ENCODE data around the gene IPO4.

IPO4 gene

DNA sequence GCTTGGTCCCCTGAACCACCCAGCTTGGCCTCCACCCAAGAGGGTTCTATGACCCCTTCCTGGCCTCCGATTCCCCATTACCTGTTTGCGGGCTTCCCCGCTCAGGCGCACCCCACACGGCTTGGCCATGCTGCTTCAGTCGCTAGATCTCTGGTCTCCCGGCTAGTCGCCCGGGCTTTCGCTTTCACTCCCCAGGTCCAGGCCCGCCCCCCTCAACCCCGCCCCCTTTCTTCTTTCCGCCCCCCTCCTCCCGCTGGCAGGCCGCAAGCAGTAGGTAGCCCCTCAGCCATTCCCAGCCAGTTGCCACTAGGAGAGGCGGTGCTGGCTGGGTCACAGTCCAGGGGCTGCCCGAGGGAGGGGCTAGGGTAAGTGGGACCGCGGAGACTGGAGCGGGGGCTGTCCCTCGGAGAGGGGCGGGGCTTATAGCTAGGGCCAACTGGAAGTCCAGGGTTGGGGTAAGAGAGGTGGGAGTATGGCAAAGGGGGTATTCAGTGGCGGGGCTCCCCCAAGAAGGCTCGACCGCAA is 42.1 kb downstream of the IPO4 start, which contains the start of gene PSME2:
Gene PSME2, minus strand, starts transcription at position 158 of the 525 bp plus-strand sequence. Its CDS starts 29 bp downstream, at position 129.
- peak; percentile 71 for DNase-seq

GRCh38 chr14:24145690-24146452 is 42.7 kb downstream of the IPO4 start:
- DNase-seq: no peak

GRCh38 chr14:24145219-24145618 is 43.4 kb downstream of the IPO4 start:
- DNase-seq: no peak

DNA sequence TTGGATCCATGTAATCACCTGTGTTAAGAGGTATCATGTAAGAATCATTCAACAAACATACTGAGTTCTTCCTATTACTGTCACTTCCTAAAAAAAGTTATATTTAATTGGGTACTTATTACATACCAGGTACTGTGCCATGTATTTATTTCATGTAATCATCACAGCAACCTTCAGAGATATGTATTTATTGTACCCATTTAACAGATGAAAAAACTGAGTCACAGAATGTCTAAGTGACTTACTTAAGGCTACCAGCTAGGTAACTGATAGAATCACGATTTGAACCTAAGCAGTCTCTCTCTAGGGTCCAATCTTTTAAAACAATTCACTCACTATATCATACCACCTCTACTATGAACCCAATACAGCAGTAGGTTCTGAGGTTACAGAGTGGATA is 44.2 kb downstream of the IPO4 start:
- DNase-seq: no peak

DNA sequence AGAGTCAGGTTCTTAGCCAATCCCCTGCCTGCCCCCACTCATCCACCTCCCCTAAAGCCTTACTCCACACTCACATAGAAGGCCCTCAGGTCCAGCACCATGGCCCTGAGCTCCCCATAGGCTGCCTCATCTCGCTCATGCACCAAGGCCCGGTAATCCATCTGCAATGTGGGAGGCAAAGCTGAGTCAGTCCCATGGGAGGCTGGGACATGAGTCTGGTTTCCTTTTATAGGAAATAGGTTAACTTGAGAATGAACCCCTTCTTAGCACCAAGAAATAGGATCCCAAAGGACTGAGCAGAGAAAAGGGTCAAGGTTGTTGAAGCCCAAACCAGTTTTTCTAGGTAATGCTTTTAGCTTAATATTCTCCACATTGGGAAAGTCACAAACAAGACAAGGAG is 45.1 kb downstream of the IPO4 start:
- DNase-seq: no peak

DNA sequence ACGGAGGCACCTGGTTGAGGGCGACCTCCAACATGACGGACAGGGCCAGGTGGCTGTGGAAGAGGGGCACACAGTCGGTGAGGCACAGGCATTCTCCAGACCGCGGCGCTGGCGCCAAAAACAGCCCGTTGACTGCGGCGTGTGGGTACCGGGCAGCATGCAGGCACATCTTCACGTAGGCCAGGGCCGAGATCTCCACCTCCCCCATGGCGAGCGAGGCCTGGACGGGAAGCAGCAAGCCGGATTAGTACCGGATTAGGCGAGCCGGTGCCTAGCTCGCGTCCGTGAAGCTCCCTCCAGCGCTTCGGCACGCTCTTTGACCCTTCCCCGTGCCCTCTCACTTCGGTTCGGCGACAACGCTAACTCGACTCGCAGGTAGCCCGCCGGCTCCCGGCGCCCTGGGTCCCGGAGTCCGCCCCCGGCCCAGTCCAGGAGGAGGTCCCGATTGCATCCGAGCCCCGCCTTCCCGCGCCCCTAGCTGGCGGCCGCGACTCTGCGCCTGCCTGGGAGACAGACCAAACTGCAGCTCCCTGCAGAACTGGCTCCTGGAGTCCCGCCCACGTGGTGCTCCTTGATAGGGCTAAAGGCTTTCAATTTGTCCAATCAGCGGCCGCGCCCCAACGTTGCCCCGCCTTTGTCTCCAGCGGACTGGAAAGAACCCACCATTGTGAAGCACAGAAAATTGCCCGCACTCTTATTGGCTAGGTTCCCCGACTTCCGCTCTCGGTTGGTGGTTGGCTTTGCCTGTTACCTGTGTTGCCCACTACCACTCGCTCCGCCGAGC is 47.3 kb downstream of the IPO4 start, which contains the start of gene EMC9:
Gene EMC9, minus strand, starts transcription at position 495 of the 784 bp plus-strand sequence. Its CDS starts 287 bp downstream, at position 208.
- DNase-seq: peak; percentile 99

- DNase-seq: no peak
These were observed 49.2 kb downstream of the IPO4 start for GRCh38 chr14:24139272-24139934.

- DNase-seq: no peak
These were observed 50.0 kb downstream of the IPO4 start for GRCh38 chr14:24138396-24139271.

GRCh38 chr14:24137529-24138395 is 50.9 kb downstream of the IPO4 start:
- no peak for DNase-seq

DNA sequence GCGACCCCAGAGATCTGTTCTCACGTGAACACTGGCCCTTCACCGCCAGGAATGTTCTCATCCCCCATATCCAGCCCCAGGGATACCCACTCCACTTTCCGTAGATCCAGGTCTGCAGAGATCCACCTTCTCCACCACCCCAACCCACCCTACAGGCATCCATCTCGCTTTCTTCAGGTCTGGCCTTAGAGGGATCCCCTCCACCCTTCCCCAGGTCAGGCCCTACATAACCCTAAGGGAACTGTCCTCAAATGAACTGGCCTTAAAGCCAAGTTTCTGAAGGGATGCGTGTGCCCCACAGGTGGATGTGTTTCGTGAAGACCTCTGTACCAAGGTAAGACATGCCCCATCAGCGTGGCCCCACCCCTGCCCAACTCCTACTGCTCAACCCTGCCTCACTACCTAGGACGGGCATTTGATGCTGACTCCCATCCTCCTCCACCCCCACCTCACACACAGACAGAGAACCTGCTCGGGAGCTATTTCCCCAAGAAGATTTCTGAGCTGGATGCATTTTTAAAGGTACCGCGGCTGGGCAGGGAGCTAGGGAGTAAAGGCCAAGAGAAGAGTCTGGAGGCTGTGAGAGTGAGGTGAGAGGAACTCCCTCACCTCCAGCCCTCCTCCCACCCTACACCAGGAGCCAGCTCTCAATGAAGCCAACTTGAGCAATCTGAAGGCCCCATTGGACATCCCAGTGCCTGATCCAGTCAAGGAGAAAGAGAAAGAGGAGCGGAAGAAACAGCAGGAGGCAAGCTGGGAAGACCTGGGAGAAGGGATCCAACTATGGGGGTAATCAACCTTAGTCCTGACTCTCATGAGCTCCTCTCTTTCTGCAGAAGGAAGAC is 51.7 kb downstream of the IPO4 start:
- no peak for DNase-seq

DNA sequence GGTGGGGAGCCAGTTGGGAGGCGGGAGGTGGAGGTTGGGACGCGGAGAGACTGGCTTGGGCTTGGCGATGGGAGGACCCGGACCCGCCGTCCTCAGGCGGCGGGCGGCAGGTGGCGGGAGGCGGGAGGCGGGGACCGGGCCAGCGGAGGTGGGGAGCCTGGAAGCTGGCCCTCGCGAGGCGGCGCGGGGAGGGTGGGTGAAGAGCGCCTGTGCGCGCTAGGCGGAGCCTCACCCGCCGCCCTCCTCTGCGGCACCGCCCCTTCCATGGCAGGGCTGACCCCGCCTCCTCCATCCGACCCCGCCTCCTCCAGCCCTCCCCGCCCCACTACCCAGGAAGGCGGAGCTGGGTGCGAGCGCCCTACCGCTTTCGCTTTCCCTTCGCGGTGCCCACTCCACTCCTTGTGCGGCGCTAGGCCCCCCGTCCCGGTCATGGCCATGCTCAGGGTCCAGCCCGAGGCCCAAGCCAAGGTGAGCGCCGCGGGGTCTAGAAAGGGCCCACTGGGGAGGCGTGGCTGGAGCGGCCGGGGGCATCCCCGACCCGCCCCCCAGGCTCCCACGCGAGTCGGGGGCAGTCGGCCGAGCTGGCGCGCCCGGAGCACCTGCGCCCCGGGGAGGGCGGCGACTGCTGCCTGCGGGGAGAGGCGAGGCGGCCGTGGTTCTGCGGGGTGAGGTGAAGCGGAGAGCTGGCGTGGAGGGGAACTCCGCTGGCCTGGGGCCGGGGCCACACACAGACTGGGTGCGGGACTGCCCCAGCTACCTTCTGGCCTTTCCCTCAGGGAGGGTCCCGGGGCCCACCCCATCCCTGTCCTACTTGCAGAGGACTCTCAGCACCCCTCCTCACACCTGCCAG is 52.6 kb downstream of the IPO4 start, which contains the start of gene PSME1:
Gene PSME1, plus strand, starts transcription at position 361 of the 850 bp plus-strand sequence. Its CDS starts 69 bp downstream, at position 430.
- DNase-seq: peak; percentile 51

GRCh38 chr14:24135584-24135833 is 53.1 kb downstream of the IPO4 start:
- no peak for DNase-seq

GRCh38 chr14:24133735-24134134 is 54.9 kb downstream of the IPO4 start:
- no peak for DNase-seq

- no peak for DNase-seq
These were observed 55.6 kb downstream of the IPO4 start for GRCh38 chr14:24132976-24133375.

DNA sequence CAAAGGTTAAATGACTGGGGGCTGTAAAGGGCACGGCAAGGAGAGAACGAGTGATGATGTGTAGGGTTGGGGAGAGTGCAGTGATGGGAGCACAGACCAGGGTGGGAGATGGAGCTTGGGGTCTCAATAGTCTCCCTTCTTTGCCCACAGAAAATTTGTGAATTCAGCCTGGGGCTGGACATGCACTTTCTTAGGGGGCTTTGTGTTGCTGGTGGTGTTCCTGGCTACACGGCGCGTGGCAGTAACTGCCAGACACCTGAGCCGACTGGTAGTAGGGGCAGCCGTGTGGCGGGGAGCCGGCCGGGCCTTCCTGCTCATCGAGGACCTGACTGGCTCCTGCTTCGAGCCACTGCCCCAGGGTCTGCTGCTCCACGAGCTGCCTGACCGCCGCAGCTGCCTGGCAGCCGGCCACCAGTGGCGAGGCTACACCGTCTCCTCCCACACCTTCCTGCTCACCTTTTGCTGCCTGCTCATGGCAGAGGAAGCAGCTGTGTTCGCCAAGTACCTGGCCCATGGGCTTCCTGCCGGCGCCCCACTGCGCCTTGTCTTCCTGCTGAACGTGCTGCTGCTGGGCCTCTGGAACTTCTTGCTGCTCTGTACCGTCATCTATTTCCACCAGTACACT is 56.4 kb downstream of the IPO4 start:
- DNase-seq: peak; percentile 21

DNA sequence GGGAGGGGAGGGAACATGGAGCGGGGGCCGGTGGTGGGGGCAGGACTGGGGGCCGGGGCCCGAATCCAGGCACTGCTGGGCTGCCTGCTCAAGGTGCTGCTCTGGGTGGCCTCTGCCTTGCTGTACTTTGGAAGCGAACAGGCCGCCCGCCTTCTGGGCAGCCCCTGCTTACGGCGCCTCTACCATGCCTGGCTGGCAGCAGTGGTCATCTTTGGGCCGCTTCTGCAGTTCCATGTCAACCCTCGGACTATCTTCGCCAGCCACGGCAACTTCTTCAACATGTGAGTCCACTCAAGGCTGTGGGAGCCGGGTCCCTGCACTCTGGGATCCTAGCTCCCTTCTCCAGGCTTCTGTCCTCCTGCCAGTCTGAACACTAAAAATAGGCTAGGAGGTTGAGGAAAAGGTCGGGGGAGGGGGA is 57.1 kb downstream of the IPO4 start:
- no peak for DNase-seq

DNA sequence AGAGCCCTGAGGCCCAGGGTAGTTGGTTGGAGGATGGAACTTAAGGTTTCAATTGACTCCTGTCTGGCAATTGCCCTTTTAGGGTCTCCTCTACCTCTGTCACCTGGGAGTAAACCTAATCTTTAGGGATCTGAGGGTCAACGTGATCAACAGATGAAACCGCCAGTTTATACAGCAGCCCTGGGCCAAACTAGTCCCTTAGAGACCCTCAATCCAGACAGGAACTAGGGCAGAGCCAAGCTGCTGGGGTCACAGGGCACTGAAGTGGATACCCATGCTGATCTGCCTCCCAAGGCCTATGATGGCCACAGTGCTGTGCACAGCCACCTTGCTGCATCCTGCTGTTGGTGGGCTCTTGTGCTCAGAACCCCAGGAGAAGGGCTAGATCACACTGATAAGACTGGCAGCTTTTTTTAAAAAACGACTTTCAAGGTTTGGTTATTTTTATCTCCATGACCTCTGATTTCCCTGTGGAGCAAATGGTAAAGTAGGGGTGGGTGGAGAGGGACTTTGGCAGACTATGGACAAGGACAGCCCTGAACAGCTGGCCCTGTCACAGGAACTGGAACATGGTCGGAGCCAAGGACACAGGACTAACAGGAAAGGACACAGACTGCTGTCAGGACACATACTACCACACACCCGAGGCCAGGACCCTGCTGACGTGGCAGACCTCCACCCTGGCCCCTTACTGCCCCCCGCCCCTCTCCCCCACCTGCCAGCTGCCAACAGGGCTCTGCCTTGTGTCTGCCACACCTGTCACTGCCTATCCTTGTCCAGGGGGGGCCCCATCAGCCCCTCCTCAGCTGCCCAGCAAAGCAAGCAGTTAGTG is 57.7 kb downstream of the IPO4 start:
- no peak for DNase-seq

- DNase-seq: no peak
These were observed 58.3 kb downstream of the IPO4 start, which contains the start of gene FITM1 for GRCh38 chr14:24130380-24130716. TSS of gene FITM1 (plus strand) at chr14:24130659. CDS start at chr14:24131564, 905 bp downstream.
